A549 (cell line): ENCODE results near the gene TMEM37. TPM values are rescaled to one million over a fixed set of nuclear protein-coding genes. Genes with fewer than 3 reads are reported as not detected.

Experiments
- ATAC-seq, 2 experiments: fragments of 200-7000 bp in 1 of 2; fragments of >200 bp in 1 of 2; cut with Nextera tagmentation in 1 of 2; cut with Tn5 transposase in 1 of 2; 3 replicates each; pipeline versions ENCODE4 v1.8.0 to v1.9.1; 2018 to 2020; ENCODE audit warnings: mild to moderate bottlenecking in 1 of 2, moderate library complexity in 1 of 2
- CTCF ChIA-PET: fragments of 300-600 bp; sonication (Branson Sonifier 250); formaldehyde crosslinking; extraction: SDS; loops from one replicate; lab custom pipeline; 2021; ENCODE audit warnings: antibody characterized with exemption, inconsistent platforms; lab: Yijun Ruan, JAX
- POLR2A ChIA-PET: fragments of 350-600 bp; formaldehyde crosslinking; extraction: SDS; loops from one replicate; lab custom pipeline; 2021; ENCODE audit warnings: antibody characterized with exemption, inconsistent platforms; lab: Yijun Ruan, JAX
- DNase-seq, 2 experiments: peaks; one replicate each; pipeline versions ENCODE4 v3.0.0 to v3.0.0-alpha.2; 2011 to 2016; ENCODE audit warnings: low read depth in 1 of 2, low spot score in 1 of 2
- FAIRE-seq: peaks from 2 replicates; lab custom pipeline; 2011; peaks lifted over from hg19 to GRCh38; lab: Jason Lieb, UNC
- H3K27ac ChIP-seq, 2 experiments: fragments of >200 bp; sonication (Bioruptor Twin); formaldehyde crosslinking; 3 replicates each; pipeline ENCODE4 v1.5.1; 2016 to 2017
- H3K4me1 ChIP-seq: fragments of >200 bp; sonication (Bioruptor Twin); formaldehyde crosslinking; 3 replicates; pipeline ENCODE4 v1.6.1; 2016
- H3K4me2 ChIP-seq: fragments of >200 bp; sonication (Bioruptor Twin); formaldehyde crosslinking; 3 replicates; pipeline ENCODE4 v1.6.1; 2016
- H3K4me3 ChIP-seq: fragments of >200 bp; sonication (Bioruptor Twin); formaldehyde crosslinking; 3 replicates; pipeline ENCODE4 v1.5.1; 2016
- H3K9me3 ChIP-seq: fragments of >200 bp; sonication (Bioruptor Twin); formaldehyde crosslinking; 3 replicates; pipeline ENCODE4 v1.6.1; 2016
- CBX8 ChIP-seq: fragments of 200-600 bp; sonication (generic); IDR thresholded peaks from 2 replicates; pipeline ENCODE4 v1.6.1; 2016
- CEBPB ChIP-seq, 2 experiments: fragments of >200 bp in 1 of 2; sonication (Bioruptor Twin) in 1 of 2; formaldehyde crosslinking in 1 of 2; IDR thresholded peaks; 2 replicates each; pipeline ENCODE4 v1.6.1; 2012 to 2016
- CHD2 ChIP-seq: fragments of 150-350 bp; IDR thresholded peaks from 2 replicates; pipeline ENCODE4 v1.6.1; 2014; ENCODE audit warnings: low read length; ENCODE audit not compliant: partially characterized antibody
- EHMT2 ChIP-seq: fragments of 200-600 bp; sonication (generic); IDR thresholded peaks from 2 replicates; pipeline ENCODE4 v1.6.1; 2016; ENCODE audit warnings: antibody characterized with exemption, low read depth, mild to moderate bottlenecking, moderate library complexity
- EP300 ChIP-seq, 2 experiments: fragments of >200 bp; sonication (Bioruptor Twin); formaldehyde crosslinking; IDR thresholded peaks; 2 replicates in 1 of 2; 3 replicates in 1 of 2; pipeline ENCODE4 v1.6.1; 2016 to 2017
- ESRRA ChIP-seq: fragments of 150-350 bp; IDR thresholded peaks from 2 replicates; pipeline ENCODE4 v1.6.1; 2014; ENCODE audit warnings: mild to moderate bottlenecking, low read length, borderline replicate concordance
- HOXA7 ChIP-seq: fragments of 250-450 bp; sonication (Bioruptor Pico); IDR thresholded peaks from 2 replicates; pipeline ENCODE4 v1.5.0; 2020; ENCODE audit warnings: mild to moderate bottlenecking, moderate library complexity
- HOXB13 ChIP-seq: fragments of 250-450 bp; sonication (Bioruptor Pico); IDR thresholded peaks from 2 replicates; pipeline ENCODE4 v1.5.0; 2020; ENCODE audit warnings: low read depth, mild to moderate bottlenecking, moderate library complexity
- JUNB ChIP-seq: fragments of >200 bp; sonication (Bioruptor Twin); formaldehyde crosslinking; IDR thresholded peaks from 2 replicates; pipeline ENCODE4 v1.6.1; 2016
- KDM1A ChIP-seq: fragments of 200-600 bp; sonication (generic); IDR thresholded peaks from 2 replicates; pipeline ENCODE4 v1.6.1; 2016; ENCODE audit warnings: low read depth, mild to moderate bottlenecking
- MAZ ChIP-seq: fragments of 150-350 bp; IDR thresholded peaks from 2 replicates; pipeline ENCODE4 v1.6.1; 2014; ENCODE audit warnings: antibody characterized with exemption, low read depth, low read length, borderline replicate concordance
- MYC ChIP-seq: IDR thresholded peaks from 2 replicates; pipeline ENCODE4 v1.6.1; 2012; ENCODE audit warnings: mild to moderate bottlenecking, inconsistent platforms, low read length, improper control_type of control experiment, borderline replicate concordance
- NFE2L2 ChIP-seq: fragments of 150-350 bp; conservative IDR thresholded peaks from 2 replicates; pipeline ENCODE4 v1.6.1; 2014; ENCODE audit warnings: low read length
- NPAS2 ChIP-seq: fragments of 250-450 bp; sonication (Bioruptor Pico); IDR thresholded peaks from 2 replicates; pipeline ENCODE4 v1.8.0; 2022; ENCODE audit warnings: mild to moderate bottlenecking, moderate library complexity, borderline replicate concordance
- PHF8 ChIP-seq: fragments of 200-600 bp; sonication (generic); IDR thresholded peaks from 2 replicates; pipeline ENCODE4 v1.6.1; 2016; ENCODE audit warnings: low read depth, mild to moderate bottlenecking, antibody characterized with exemption, moderate library complexity, borderline replicate concordance
- RFX5 ChIP-seq: fragments of 450-650 bp; IDR thresholded peaks from 2 replicates; pipeline ENCODE4 v1.7.1; 2014; ENCODE audit warnings: antibody characterized with exemption, mild to moderate bottlenecking, moderate library complexity
- RNF2 ChIP-seq: fragments of 200-600 bp; sonication (generic); IDR thresholded peaks from 2 replicates; pipeline ENCODE4 v1.6.1; 2016; ENCODE audit warnings: low read depth, mild to moderate bottlenecking, antibody characterized with exemption, moderate library complexity, borderline replicate concordance
- TFCP2L1 ChIP-seq: fragments of 250-450 bp; sonication (Bioruptor Pico); IDR thresholded peaks from 2 replicates; pipeline ENCODE4 v1.5.0; 2021; ENCODE audit warnings: mild to moderate bottlenecking
- TP53 ChIP-seq: fragments of 250-450 bp; sonication (Bioruptor Pico); IDR thresholded peaks from 2 replicates; pipeline ENCODE4 v1.5.0; 2021; ENCODE audit warnings: mild to moderate bottlenecking, moderate library complexity
- USF2 ChIP-seq: fragments of 450-650 bp; IDR thresholded peaks from 2 replicates; pipeline ENCODE4 v1.6.1; 2014; ENCODE audit warnings: antibody characterized with exemption
- ZSCAN20 ChIP-seq: fragments of 250-450 bp; sonication (Bioruptor Pico); IDR thresholded peaks from 2 replicates; pipeline ENCODE4 v1.8.0; 2022; ENCODE audit warnings: mild to moderate bottlenecking, moderate library complexity
- WGBS: methylation state at CpG from one replicate; pipeline ENCODE4 v1.1.6; 2017; ENCODE audit errors: missing lambda C conversion rate; 5-methylcytosine and 5-hydroxymethylcytosine counted together
- polyA plus RNA-seq, 4 experiments: library from polyadenylated mRNA; depleted of rRNA in 3 of 4; stranded (reverse); fragments of >200 nt; fragmentation: RNase III in 1 of 4; extraction: RNeasy Plus Mini Kit Qiagen cat#74134 plus additional on column Dnase treatment in 1 of 4; gene quantifications; 2 replicates in 3 of 4; 3 replicates in 1 of 4; pipeline ENCODE4 v1.2.3, GENCODE V29; 2011 to 2017
- TF ChIP-seq, protein P1 (sequence below): IDR thresholded peaks from 2 replicates; pipeline ENCODE4 v1.6.1; 2012
- TF ChIP-seq, protein P2 (sequence below): fragments of >200 bp; sonication (Bioruptor Twin); formaldehyde crosslinking; IDR thresholded peaks from 2 replicates; pipeline ENCODE4 v1.6.1; 2016

The TMEM37 gene
- polyA plus RNA-seq, 2 of the 4 experiments (the other 2 are of a cell fraction), result 5.1 to 7.5 TPM

- DNase-seq (no peak), ATAC-seq (no peak), FAIRE-seq (no peak)
- ChIA-PET CTCF (interaction anchor here (9.9 kb wide), 1 partner anchor 12 kb away, joined by 72 read pairs; no protein-coding TSS in a partner anchor), POLR2A (no interaction called here)
- no peak overlapping the region for H3K4me3 ChIP-seq
- no peak for TF ChIP-seq MAZ
- TF ChIP-seq EP300 (IDR thresholded peaks at IDR 0.05), result no peak
- TF ChIP-seq USF2, result no peak
- TF ChIP-seq HOXA7 (CRISPR knock-in tag), result no peak
- no peak overlapping the region for H3K27ac ChIP-seq
- no peaks in the 10 kb centered on the region for H3K4me1 ChIP-seq
- H3K9me3 ChIP-seq, result no peaks in the 10 kb centered on the region
- no peak overlapping the region for H3K4me2 ChIP-seq
- WGBS, result 83% methylated on average over 11 of the region's 11 CpGs
Observed at GRCh38 chr2:119465687-119466086, 34.0 kb downstream of the TMEM37 start.

DNA sequence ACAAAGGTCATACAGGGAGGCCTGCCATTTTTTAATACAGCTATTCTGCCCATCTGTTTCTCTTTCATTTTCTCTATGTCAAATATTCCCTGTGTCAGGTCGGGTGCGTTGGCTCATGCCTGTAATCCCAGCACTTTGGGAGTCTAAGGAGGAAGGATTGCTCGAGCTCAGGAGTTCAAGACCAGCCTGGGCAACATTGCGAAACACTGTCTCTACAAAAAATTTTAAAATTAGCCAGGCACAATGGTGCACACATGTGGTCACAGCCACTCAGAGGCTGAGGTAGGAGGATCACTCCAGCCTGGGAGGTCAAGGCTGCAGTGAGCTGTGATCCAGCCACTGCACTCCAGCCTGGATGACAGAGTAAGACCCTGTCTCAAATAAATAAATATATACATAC, 34.7 kb downstream of the TMEM37 start:
- no peak for TF ChIP-seq ESRRA
- TF ChIP-seq CEBPB (IDR thresholded peaks at IDR 0.05), result peak; percentile 40 to 47; a peak in 1 of 4 replicates
- Histone ChIP-seq H3K9me3 (no peaks in the 10 kb centered on the region), H3K27ac (no peak overlapping the region), H3K4me3 (no peak overlapping the region), H3K4me2 (no peak overlapping the region), H3K4me1 (no peaks in the 10 kb centered on the region)
- ChIA-PET POLR2A (no interaction called here), CTCF (interaction anchor here (9.9 kb wide), 1 partner anchor 11 kb away, joined by 72 read pairs; no protein-coding TSS in a partner anchor)
- ATAC-seq (no peak), DNase-seq (no peak), FAIRE-seq (no peak)
- 65% methylated on average over 4 of the region's 4 CpGs for WGBS

DNA sequence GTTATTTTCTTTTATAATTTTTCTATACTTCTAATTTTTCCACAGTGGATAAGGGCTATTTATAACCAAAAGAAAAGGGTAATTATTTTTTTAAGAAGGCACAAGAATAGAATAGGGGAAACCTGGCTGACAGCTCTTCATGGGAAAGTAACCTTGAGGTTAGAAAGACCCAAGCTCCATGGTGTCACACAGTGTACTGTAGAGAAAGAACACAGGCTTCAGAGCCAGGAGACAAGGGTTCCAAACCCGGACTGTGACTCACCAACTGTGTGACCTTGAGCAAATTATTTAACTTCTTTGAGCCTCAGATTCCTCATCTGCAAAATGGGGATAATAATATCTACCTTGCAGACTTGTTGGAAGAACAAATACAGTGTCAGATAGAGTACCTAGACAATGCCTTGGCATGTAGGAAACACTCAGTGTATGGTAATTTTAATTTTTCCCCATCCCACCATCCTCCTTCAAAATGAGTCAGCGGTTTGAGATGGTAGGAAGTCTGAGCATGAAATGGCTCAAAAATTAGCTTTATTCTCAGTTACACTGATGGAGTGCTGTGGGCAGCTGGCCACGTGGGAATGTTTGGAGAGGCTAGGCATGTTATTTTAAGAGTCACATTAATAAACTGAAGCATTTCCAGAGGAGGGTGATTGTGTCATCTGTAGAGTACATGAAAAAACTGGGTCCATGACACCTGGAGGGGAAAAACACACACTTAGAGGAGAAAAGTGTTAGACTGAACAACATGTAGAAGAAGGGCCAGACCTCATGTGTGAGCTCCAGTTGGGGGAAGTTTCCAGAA, 36.7 kb downstream of the TMEM37 start:
- CTCF ChIA-PET, result interaction anchor here (1.3 to 14.8 kb wide), 3 partner anchors 9 to 174 kb away, joined by 3 to 255 read pairs (median 72); no protein-coding TSS in a partner anchor
- TF ChIP-seq JUNB, result no peak
- no peak for TF ChIP-seq RNF2
- TF ChIP-seq MAZ, result no peak
- TF ChIP-seq CBX8, result no peak
- TF ChIP-seq, protein P1, sequence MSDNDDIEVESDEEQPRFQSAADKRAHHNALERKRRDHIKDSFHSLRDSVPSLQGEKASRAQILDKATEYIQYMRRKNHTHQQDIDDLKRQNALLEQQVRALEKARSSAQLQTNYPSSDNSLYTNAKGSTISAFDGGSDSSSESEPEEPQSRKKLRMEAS, result no peak
- TF ChIP-seq TP53 (CRISPR knock-in tag), result no peak
- TF ChIP-seq PHF8, result no peak
- no peak for TF ChIP-seq NFE2L2
- TF ChIP-seq EHMT2, result no peak
- TF ChIP-seq CHD2, result no peak
- TF ChIP-seq, protein P2, sequence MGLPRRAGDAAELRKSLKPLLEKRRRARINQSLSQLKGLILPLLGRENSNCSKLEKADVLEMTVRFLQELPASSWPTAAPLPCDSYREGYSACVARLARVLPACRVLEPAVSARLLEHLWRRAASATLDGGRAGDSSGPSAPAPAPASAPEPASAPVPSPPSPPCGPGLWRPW, result no peak
- no peak for TF ChIP-seq ZSCAN20
- TF ChIP-seq KDM1A, result no peak
- TF ChIP-seq ESRRA, result no peak
- TF ChIP-seq NPAS2, result no peak
- TF ChIP-seq MYC, result no peak
- no peak for TF ChIP-seq HOXB13 (CRISPR knock-in tag)
- TF ChIP-seq RFX5, result no peak
- TF ChIP-seq TFCP2L1 (CRISPR knock-in tag), result no peak
- TF ChIP-seq, all 56 proteins: peak for 0
- DNase-seq (no peak), ATAC-seq (no peak), FAIRE-seq (no peak)
- POLR2A ChIA-PET, result no interaction called here
- no peaks in the 10 kb centered on the region for H3K4me1 ChIP-seq
- 30% methylated on average over 3 of the region's 3 CpGs for WGBS
- no peak overlapping the region; a peak in 1 of 6 replicates for H3K27ac ChIP-seq
- no peak overlapping the region for H3K4me3 ChIP-seq
- no peaks in the 10 kb centered on the region for H3K9me3 ChIP-seq
- H3K4me2 ChIP-seq, result no peak overlapping the region
